ENCODE data around the gene CDH11.

- TF ChIP-seq, protein P1, sequence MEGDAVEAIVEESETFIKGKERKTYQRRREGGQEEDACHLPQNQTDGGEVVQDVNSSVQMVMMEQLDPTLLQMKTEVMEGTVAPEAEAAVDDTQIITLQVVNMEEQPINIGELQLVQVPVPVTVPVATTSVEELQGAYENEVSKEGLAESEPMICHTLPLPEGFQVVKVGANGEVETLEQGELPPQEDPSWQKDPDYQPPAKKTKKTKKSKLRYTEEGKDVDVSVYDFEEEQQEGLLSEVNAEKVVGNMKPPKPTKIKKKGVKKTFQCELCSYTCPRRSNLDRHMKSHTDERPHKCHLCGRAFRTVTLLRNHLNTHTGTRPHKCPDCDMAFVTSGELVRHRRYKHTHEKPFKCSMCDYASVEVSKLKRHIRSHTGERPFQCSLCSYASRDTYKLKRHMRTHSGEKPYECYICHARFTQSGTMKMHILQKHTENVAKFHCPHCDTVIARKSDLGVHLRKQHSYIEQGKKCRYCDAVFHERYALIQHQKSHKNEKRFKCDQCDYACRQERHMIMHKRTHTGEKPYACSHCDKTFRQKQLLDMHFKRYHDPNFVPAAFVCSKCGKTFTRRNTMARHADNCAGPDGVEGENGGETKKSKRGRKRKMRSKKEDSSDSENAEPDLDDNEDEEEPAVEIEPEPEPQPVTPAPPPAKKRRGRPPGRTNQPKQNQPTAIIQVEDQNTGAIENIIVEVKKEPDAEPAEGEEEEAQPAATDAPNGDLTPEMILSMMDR (IDR thresholded peaks at IDR 0.05; ENCODE audit: low read length): no peak
- TF ChIP-seq EZH2 (IDR thresholded peaks at IDR 0.05; ENCODE audit: borderline replicate concordance, low read length): no peak
These were observed 106.3 kb downstream of the CDH11 start for GRCh38 chr16:65015599-65015998.
